Right lobe of liver (tissue), 6 donors: ENCODE measurements around the gene SECISBP2. TPM values are rescaled to one million over a fixed set of nuclear protein-coding genes. Genes with fewer than 3 reads are reported as not detected.
A peak's percentile ranks its signal among the peaks of the same experiment; 100 is the strongest.

Source experiments
- ATAC-seq, 4 donors: fragments of 200-7000 bp; cut with Tn5 transposase; one replicate each; pipeline ENCODE4 v1.9.1; 2020; ENCODE audit warnings: mild to moderate bottlenecking in 4 of 4, moderate library complexity in 4 of 4
- DNase-seq, 3 donors: peaks; one replicate each; pipeline ENCODE4 v3.0.0-alpha.2; 2020
- H3K27ac ChIP-seq, 3 donors: fragments of 200-600 bp; one replicate each; pipeline ENCODE4 v1.8.0; 2022
- H3K27me3 ChIP-seq, 2 donors: fragments of 200-600 bp; one replicate each; pipeline ENCODE4 v1.8.0; 2022
- H3K36me3 ChIP-seq, 4 donors: fragments of 200-600 bp; sonication (generic) in 1 of 4; one replicate each; pipeline versions ENCODE4 v1.5.1 to v1.8.0; 2017 to 2022; ENCODE audit warnings: control low read depth in 1 of 4
- H3K4me1 ChIP-seq, 4 donors: fragments of 200-600 bp; sonication (generic) in 1 of 4; one replicate each; pipeline versions ENCODE4 v1.5.1 to v1.8.0; 2017 to 2022; ENCODE audit warnings: control low read depth in 1 of 4
- H3K4me3 ChIP-seq, 3 donors: fragments of 200-600 bp; one replicate each; pipeline ENCODE4 v1.8.0; 2022
- H3K9me3 ChIP-seq, 4 donors: fragments of 200-600 bp; sonication (generic) in 1 of 4; one replicate each; pipeline versions ENCODE4 v1.5.1 to v1.8.0; 2017 to 2022; ENCODE audit warnings: control low read depth in 1 of 4
- POLR2A ChIP-seq: fragments of 450-650 bp; IDR thresholded peaks from one replicate; pipeline ENCODE4 v1.6.1; 2017; ENCODE audit warnings: antibody characterized with exemption, mild to moderate bottlenecking
- WGBS: methylation state at CpG from one replicate; pipeline ENCODE4 v1.1.6; 2018; ENCODE audit warnings: low coverage, low lambda C conversion rate; ENCODE audit not compliant: insufficient coverage; ENCODE audit errors: missing lambda C conversion rate; 5-methylcytosine and 5-hydroxymethylcytosine counted together
- intact Hi-C, 2 donors: fragments of 100-400 bp; cut with DNase I; formaldehyde crosslinking; loops; one replicate each; pipeline versions ENCODE4 v1.11.2 to v1.14.1; 2022
- total RNA-seq, 6 experiments: library from RNA; depleted of rRNA in 2 of 6; stranded (reverse); fragments of >200 nt in 2 of 6; fragmentation: NEBNext Ultra II Directional in 3 of 6; extraction: Animal tissue kit (Norgen Biotek cat#: 25700) in 3 of 6; gene quantifications; one replicate each; pipeline versions ENCODE4 v1.1.0 to v1.2.4, GENCODE V29; 2016 to 2023
- TF ChIP-seq, protein P1 (sequence below), 4 donors: fragments of 200-600 bp in 3 of 4; fragments of 450-650 bp in 1 of 4; IDR thresholded peaks; one replicate each; pipeline versions ENCODE4 v1.5.1 to v1.8.0; 2016 to 2022; ENCODE audit warnings: antibody characterized with exemption in 4 of 4, mild to moderate bottlenecking in 2 of 4
- donor health status: DM: no; HTN: yes; CAD: no.
- donor health status: DM: no; HTN: no; CAD: no.
- donor health status: DM: no; HTN: no; CAD: no.
- donor health status: DM: no; HTN: yes; CAD: no.
- donor health status: DM: no; HTN: yes; CAD: no.

Gene SECISBP2
- total RNA-seq, 6 experiments from 2014 or later, result 17.3 to 34.2 (median 26.5) TPM

GRCh38 chr9:89304020-89304833 is 14.1 kb upstream of the SECISBP2 start:
- H3K27me3 ChIP-seq, result no peaks in the 10 kb centered on the region
- H3K36me3 ChIP-seq, result no peaks in the 10 kb centered on the region
- intact Hi-C loops, result no loop called here
- no peak for TF ChIP-seq POLR2A
- TF ChIP-seq, protein P1, sequence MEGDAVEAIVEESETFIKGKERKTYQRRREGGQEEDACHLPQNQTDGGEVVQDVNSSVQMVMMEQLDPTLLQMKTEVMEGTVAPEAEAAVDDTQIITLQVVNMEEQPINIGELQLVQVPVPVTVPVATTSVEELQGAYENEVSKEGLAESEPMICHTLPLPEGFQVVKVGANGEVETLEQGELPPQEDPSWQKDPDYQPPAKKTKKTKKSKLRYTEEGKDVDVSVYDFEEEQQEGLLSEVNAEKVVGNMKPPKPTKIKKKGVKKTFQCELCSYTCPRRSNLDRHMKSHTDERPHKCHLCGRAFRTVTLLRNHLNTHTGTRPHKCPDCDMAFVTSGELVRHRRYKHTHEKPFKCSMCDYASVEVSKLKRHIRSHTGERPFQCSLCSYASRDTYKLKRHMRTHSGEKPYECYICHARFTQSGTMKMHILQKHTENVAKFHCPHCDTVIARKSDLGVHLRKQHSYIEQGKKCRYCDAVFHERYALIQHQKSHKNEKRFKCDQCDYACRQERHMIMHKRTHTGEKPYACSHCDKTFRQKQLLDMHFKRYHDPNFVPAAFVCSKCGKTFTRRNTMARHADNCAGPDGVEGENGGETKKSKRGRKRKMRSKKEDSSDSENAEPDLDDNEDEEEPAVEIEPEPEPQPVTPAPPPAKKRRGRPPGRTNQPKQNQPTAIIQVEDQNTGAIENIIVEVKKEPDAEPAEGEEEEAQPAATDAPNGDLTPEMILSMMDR (IDR thresholded peaks at IDR 0.05), result no peak
- H3K9me3 ChIP-seq, result no peaks in the 10 kb centered on the region
- H3K4me3 ChIP-seq, result no peak overlapping the region
- no peak overlapping the region for H3K27ac ChIP-seq
- ATAC-seq (no peak), DNase-seq (no peak)
- 87% methylated on average over 5 of the region's 7 CpGs for WGBS
- peaks cover 0 to under 1% (median 0%) of the 10 kb centered on the region in 4 donors for H3K4me1 ChIP-seq

- H3K27ac ChIP-seq, result no peak overlapping the region
- DNase-seq, result no peak
- no peaks in the 10 kb centered on the region for H3K27me3 ChIP-seq
- intact Hi-C loops, result no loop called here
- H3K36me3 ChIP-seq, result no peaks in the 10 kb centered on the region
- no peaks in the 10 kb centered on the region for H3K9me3 ChIP-seq
- no peak for ATAC-seq
- H3K4me1 ChIP-seq, result peaks cover 0 to 6% (median 0%) of the 10 kb centered on the region in 4 donors
- WGBS, result 74% methylated on average over 2 of the region's 2 CpGs
- no peak overlapping the region for H3K4me3 ChIP-seq
- TF ChIP-seq, protein P1 (IDR thresholded peaks at IDR 0.05), result no peak
- no peak for TF ChIP-seq POLR2A
These were observed 13.5 kb upstream of the SECISBP2 start for GRCh38 chr9:89304834-89305188.

- intact Hi-C loops, result no loop called here
- WGBS, result 35% methylated on average over 3 of the region's 3 CpGs
- H3K4me1 ChIP-seq, result peaks cover 0 to 7% (median 0%) of the 10 kb centered on the region in 4 donors
- no peaks in the 10 kb centered on the region for H3K36me3 ChIP-seq
- H3K4me3 ChIP-seq, result no peak overlapping the region
- TF ChIP-seq POLR2A, result no peak
- TF ChIP-seq, protein P1 (IDR thresholded peaks at IDR 0.05), result no peak
- H3K27me3 ChIP-seq, result no peaks in the 10 kb centered on the region
- H3K27ac ChIP-seq, result no peak overlapping the region
- no peaks in the 10 kb centered on the region for H3K9me3 ChIP-seq
- DNase-seq, result no peak
- no peak for ATAC-seq
These were observed 12.4 kb upstream of the SECISBP2 start for GRCh38 chr9:89305868-89306267.

DNA sequence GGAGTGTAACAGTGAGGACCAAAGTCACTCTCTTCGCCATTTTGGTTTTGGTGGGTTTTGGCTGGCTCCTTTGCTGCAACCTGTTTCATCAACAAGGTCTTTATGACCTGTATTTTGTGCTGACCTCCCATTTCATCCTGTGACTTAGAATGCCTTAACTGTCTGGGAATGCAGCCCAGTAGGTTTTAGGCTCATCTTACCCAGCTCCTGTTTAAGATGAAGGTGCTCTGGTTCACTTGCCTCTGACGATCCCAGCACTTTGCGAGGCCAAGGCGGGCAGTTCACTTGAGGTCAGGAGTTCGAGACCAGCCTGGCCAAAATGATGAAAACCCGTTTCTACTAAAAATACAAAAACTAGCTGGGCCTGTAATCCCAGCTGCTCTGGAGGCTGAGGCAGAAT is 9.1 kb upstream of the SECISBP2 start:
- TF ChIP-seq, protein P1 (IDR thresholded peaks at IDR 0.05), result no peak
- no peak for TF ChIP-seq POLR2A
- Histone ChIP-seq H3K27me3 (no peaks in the 10 kb centered on the region), H3K4me3 (no peak overlapping the region), H3K36me3 (no peaks in the 10 kb centered on the region), H3K27ac (peak overlapping the region in 1 of 3 donors; percentile 100), H3K9me3 (no peaks in the 10 kb centered on the region), H3K4me1 (peaks cover 0 to 27% (median 1%) of the 10 kb centered on the region in 4 donors)
- DNase-seq (no peak), ATAC-seq (no peak)
- intact Hi-C loops, result no loop called here
- 80% methylated on average over 2 of the region's 6 CpGs for WGBS
